Hematopoietic multipotent progenitor cell treated with erythropoietin and hydrocortisone succinate and interleukin-3 and kit ligand, for 8 days (in vitro differentiated cells): ENCODE results near the gene UPK2.

Experiments used
- DNase-seq: peaks from one replicate; pipeline ENCODE4 v3.0.0-alpha.2; 2015

Gene UPK2

GRCh38 chr11:118918128-118918685 lies 37.9 kb upstream of the UPK2 start:
- DNase-seq, result peak; percentile 39

- DNase-seq, result no peak
These were observed 37.3 kb upstream of the UPK2 start for GRCh38 chr11:118918686-118919280.

- no peak for DNase-seq
These were observed 34.8 kb upstream of the UPK2 start for GRCh38 chr11:118921121-118921928.

GRCh38 chr11:118921929-118922744 lies 34.0 kb upstream of the UPK2 start:
- no peak for DNase-seq

GRCh38 chr11:118922745-118923627 lies 33.1 kb upstream of the UPK2 start:
- DNase-seq, result no peak

GRCh38 chr11:118923721-118924587 lies 32.1 kb upstream of the UPK2 start:
- DNase-seq, result no peak

GRCh38 chr11:118924591-118925585 lies 31.2 kb upstream of the UPK2 start:
- DNase-seq, result peak; percentile 38

GRCh38 chr11:118927554-118928100 lies 28.5 kb upstream of the UPK2 start:
- DNase-seq, result no peak

- DNase-seq, result peak; percentile 90
These were observed 27.8 kb upstream of the UPK2 start for GRCh38 chr11:118928101-118928869.

- DNase-seq, result peak; percentile 43
These were observed 27.1 kb upstream of the UPK2 start for GRCh38 chr11:118928870-118929500.

- peak; percentile 71 for DNase-seq
These were observed 26.5 kb upstream of the UPK2 start for GRCh38 chr11:118929501-118930093.

GRCh38 chr11:118930094-118930712 lies 25.9 kb upstream of the UPK2 start:
- peak; percentile 83 for DNase-seq

GRCh38 chr11:118931571-118931970 lies 24.5 kb upstream of the UPK2 start:
- DNase-seq, result no peak

- no peak for DNase-seq
These were observed 22.6 kb upstream of the UPK2 start for GRCh38 chr11:118933486-118933885.

- no peak for DNase-seq
These were observed 20.7 kb upstream of the UPK2 start for GRCh38 chr11:118935376-118935775.

GRCh38 chr11:118938491-118939403 lies 17.4 kb upstream of the UPK2 start:
- no peak for DNase-seq
